ENCODE measurements around the gene CENPE.

The CENPE gene

DNA sequence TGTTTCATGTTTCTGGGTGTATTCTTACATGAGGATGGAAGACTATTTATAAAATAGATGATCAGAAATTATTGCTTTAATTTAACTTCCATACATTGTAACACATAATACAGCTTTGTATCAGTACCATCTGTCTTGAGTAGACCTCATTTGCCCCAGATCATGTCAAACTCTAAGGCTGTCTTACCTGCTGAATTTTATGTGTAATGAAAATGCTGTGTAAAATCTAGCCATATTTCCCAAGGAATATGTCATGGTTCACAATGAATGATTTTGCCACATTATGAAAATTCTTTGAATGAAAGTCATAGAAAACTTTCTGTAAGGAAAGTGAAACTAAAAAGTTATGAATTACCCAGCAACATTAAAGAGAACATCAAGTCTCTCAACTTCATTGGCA is 105.9 kb downstream of the CENPE start:
- no peak for DNase-seq (ENCODE audit: low read depth)
- no peak overlapping the region for H3K4me3 ChIP-seq (ENCODE audit: low read depth, low read length)
- TF ChIP-seq CTCF (IDR thresholded peaks at IDR 0.05; ENCODE audit: low read depth, low read length, missing control alignments) = no peak

DNA sequence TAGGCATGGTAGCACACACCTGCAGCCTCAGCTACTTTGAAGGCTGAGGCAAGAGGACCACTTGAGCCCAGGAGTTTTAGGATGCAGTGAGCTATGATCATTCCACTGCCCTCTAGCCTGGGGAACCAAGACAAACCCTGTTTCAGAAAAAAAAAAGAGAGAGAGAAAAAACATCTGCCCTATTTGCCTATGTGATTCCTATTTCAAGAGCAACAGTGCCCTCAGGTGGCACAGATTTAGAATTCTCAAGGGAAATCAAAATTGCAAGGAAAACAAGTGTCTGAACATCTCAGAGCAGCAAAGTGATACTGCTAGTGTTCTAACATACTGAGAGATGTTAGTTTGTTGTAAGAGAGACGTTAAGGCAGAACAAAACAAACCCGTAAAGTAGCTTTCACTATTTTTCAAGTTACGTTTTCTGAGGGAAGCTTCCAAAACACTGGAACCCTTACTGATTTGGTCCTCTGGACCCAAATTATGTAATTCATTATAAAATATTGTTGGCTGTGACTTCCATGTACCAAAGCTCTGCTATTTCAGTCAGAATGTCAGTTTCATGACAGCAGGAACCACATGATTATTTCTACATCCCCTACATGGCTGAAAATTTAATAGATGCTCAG is 106.4 kb downstream of the CENPE start:
- DNase-seq (ENCODE audit: low read depth) = peak; percentile 65
- TF ChIP-seq CTCF (IDR thresholded peaks at IDR 0.05; ENCODE audit: low read depth, low read length, missing control alignments) = peak; percentile 64
- no peak overlapping the region for H3K4me3 ChIP-seq (ENCODE audit: low read depth, low read length)

GRCh38 chr4:103089481-103089880 is 108.7 kb downstream of the CENPE start:
- TF ChIP-seq CTCF (IDR thresholded peaks at IDR 0.05; ENCODE audit: low read depth, low read length, missing control alignments) = no peak
- no peak for DNase-seq (ENCODE audit: low read depth)
- no peak overlapping the region for H3K4me3 ChIP-seq (ENCODE audit: low read depth, low read length)

- no peak overlapping the region for H3K4me3 ChIP-seq (ENCODE audit: low read depth, low read length)
- no peak for DNase-seq (ENCODE audit: low read depth)
- no peak for TF ChIP-seq CTCF (IDR thresholded peaks at IDR 0.05; ENCODE audit: low read depth, low read length, missing control alignments)
Measured at GRCh38 chr4:103086551-103086950, 111.6 kb downstream of the CENPE start.

- no peak for DNase-seq (ENCODE audit: low read depth)
- TF ChIP-seq CTCF (IDR thresholded peaks at IDR 0.05; ENCODE audit: low read depth, low read length, missing control alignments) = no peak
- H3K4me3 ChIP-seq (ENCODE audit: low read depth, low read length) = no peak overlapping the region
Measured at GRCh38 chr4:103085555-103086196, 112.5 kb downstream of the CENPE start.

GRCh38 chr4:103079621-103080020 is 118.5 kb downstream of the CENPE start:
- DNase-seq (ENCODE audit: low read depth) = no peak
- no peak for TF ChIP-seq CTCF (IDR thresholded peaks at IDR 0.05; ENCODE audit: low read depth, low read length, missing control alignments)
- no peak overlapping the region for H3K4me3 ChIP-seq (ENCODE audit: low read depth, low read length)

Data from GM12864 (cell line).